Activated naive CD4-positive, alpha-beta T cell (primary cell): Measurements from ENCODE around the gene PACRG.

ENCODE experiments used
- DNase-seq, 4 experiments: peaks; one replicate each; lab custom pipeline; 2025; lab: John Stamatoyannopoulos, UW

PACRG gene

DNA sequence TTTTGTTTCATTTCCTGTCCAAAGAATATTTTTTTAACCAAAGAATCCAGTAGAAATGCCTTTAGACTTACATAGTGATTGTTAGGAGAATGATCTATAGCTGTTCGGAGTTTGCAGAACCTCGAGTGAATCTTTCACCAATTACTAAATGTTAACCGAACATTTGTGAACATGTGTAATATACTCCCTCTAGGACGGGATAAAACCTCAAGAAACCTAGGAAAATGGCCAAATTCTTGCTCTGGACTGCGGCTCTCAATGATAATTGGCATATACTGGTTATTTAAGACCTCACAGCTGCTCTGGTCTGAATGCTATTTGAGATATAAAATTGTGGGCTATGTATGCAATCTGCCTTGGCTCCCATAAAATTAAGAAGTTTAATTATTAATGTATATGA, 137.1 kb downstream of the PACRG start:
- no peak for DNase-seq

DNA sequence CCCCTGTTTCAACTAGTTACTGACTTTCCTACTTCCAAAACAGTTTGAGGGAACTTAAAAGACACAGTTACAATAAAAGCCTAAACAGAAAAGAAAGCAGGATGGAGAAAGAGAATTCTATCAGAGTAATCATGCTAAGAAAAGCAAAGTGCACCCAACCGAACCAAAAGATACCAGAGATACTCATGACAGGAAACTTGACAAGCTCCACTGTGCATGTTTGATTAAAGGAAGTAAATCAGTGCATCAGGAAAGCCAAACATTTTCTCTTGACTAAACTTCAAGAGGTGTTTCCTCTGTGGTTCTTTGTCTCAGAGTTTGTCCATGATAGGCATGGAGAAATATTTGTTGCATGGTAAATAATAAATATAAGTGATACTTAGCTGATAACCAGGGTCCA, 138.9 kb downstream of the PACRG start:
- no peak for DNase-seq

DNA sequence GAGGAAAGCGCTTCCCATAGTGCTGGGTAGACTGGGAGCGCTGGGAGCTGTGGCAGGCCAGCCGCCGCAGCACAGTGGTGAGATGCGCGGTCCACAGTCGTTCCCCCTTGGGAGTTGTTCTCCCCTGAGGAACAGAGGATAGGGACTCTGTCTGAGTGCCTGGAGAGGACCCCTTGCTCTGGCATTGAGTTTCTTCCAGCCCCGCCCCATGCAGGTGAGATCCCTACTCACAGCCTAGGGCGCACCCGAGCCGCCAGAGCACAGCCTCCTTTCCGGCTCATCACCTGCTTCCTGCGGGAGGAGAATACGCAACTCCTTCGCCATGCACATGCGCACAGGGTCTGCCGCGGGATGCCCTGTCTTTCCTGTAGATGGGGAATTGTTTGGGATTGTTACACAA, 140.6 kb downstream of the PACRG start:
- DNase-seq = no peak

DNA sequence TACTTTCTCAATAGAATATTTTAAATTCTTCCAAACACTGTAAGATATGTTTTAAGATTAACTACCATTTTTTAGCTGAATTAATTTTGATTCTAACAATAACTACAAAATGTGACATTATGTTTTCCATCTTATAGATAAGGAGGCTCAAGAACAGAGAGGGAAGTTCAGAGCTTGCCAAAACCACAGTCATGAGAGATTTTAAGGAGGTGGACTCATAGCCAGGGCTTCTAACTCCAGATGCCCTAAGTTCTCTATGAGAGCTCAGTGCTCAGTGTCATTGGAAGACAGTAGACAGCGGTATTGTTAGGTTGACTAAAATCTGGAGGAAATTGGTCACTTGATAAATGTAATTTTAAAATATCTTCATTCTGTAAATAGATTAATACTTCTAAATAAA, 144.2 kb downstream of the PACRG start:
- DNase-seq = no peak

DNA sequence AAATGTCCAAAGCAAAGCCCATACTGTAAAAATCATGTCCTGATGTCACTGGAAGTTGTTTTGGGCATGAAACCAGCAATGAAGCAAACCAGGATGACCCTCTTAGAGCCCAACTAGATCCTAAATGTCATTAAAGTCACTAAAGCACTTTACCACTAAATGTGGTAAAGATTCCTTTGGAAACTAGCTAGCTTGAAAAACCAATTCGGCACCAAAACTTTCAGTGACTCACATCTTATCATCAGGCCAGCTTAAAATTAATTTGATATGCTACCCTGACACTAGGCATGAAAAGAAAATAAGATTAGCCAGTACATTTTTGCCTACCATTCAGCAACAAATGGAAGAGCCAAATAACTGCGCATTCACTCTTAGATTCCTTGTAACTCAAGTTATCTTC, 145.8 kb downstream of the PACRG start:
- DNase-seq = no peak

DNA sequence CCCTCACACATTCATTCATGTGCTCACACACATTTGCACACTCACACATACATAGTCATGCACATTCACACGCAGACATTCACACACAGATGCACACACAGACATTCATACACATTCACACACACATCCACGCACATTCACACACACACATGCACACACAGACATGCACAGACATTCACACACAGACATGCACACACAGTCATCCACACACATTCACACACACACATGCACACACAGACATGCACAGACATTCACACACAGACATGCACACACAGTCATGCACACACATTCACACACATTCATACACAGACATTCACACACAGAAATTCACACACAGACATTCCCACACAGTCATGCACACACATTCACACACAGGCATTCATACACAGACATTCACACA, 147.3 kb downstream of the PACRG start:
- DNase-seq = no peak

DNA sequence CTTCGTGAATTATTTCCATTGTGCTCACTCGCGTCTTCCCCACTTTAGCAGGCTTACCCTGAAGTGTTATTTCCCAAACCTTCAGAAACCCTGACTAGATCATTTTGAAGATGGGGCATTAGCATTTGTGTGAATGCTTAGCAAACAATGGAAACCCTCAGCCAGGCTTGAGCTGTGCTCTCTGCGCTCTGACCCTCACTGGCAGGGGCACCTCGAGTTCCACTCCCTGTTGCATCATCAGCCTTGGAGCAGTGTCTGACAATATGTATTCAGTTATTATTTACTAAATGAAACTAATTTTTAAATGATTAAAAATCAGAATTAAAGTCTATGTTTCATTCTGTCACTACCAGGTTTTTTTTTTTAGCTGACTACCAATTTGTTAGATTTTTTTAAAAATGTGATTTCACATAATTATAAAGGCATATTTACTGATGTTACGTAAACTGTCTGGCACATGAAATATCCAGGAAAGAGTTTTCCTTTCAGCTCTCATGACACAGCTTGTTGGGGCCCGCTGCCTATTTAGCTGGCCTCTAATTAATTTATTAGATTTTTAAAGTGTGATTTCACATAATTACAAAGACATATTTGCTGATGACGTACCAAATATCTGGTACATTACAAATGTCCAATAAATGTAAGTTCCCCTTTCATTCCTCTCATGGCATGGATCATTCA, 155.2 kb downstream of the PACRG start:
- no peak for DNase-seq

DNA sequence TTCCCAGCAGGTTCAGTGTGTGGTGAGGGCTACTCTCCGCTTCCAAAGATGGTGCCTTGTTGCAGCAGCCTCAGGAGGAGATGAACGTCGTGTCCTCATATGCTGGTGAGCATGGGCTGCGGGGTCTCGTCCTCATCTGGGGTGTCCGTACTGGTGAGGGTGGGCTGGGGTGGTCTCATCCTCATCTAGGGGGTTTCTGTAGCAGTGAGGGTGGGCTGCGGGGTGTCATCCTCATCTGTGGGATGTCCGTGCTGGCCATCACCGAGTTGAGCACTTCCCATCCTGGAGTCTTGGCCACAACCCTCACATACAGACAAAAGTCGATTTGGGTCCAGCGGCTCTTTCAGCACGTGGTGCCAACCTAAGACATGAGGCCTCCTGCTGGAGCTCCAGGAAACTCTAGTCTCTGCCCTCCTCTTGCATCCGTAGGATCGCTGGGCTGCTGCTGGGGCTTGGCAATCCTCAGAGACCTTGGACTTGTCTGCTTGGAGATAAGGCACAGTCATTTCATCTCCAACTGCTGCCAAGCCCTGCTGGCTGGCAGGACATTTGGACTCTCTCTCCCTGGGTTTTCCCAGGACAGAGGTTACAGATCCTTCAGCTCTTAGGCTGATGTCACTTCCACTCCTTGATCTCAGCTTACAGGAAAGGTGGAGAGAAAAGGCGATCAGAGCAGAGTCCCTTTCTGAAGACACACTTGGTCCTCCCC, 160.4 kb downstream of the PACRG start:
- DNase-seq = no peak

DNA sequence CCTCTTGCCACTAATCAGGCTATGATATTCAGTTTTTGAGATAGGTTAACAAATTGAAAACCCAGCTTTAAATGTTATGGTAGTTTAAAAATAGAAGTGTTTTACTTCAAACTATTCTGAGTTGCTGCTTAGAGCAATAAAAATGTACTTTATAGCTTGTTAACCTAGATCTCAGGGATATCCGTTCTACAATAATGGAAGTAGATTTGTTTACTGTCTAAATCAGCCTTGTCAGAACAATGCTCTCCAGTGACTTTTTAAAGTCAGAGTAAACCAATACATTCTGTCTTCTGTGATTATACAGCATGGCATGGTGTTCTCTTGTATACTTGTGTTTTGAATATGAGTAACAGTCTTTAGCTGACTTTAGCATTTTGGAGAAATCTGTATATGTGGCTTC, 161.5 kb downstream of the PACRG start:
- DNase-seq = no peak

DNA sequence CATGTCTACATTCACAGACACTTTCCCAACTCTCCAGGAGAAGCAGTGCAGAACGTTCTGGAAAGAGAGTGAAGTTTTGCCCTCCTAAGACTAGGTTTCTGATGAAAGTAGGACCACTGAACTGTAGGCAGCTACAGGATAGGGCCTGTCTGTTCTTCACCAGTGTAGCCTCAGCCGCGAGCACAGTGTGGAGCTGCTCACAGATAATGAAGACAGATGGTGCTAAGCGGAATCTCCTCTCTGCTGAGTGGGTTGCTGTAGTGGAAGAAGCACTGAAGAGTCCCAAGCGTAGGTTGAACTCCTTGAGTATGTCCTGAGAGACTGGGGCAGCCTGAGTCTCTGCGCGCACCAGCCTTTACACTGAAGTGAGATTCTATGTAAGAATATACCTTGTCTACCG, 170.2 kb downstream of the PACRG start:
- DNase-seq = no peak

DNA sequence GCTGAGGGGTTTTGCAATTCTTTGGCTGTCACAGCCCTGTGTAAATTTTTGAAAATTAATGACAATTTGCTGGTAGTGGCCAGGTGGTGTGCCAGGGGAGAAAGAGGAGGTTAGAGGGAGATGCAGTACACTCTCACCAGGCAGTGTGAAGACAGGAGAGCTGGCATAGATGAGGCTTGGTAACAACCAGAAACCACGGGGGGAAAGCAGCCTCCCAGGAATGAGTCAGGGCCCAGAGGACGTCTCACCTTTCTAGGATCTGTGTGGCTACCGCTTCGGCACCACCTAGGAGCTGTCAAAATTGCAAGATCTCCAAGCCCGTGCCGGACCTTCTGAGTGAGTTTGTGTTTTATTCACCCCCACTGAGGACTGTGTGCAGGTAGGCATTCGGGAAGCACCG, 171.4 kb downstream of the PACRG start:
- no peak for DNase-seq

DNA sequence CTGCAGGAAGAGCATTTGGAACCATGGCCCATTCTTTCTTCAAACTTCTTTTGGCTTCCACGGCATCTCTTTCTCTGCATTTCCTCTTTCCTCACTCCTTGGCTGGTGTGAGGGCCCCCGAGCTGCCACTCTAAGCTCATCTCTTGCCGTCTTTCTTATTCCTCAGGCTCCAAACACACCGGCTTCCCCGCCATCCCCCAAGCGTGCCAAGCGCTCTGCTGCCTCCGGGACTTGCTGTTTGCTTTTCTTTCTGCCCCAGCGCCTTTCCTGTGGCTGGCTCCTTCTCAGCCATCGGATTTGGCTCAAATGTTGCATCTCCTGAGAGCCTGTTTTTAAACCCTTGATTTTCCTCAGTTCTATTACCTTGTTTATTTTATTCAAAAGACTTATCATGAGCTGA, 172.7 kb downstream of the PACRG start:
- no peak for DNase-seq

DNA sequence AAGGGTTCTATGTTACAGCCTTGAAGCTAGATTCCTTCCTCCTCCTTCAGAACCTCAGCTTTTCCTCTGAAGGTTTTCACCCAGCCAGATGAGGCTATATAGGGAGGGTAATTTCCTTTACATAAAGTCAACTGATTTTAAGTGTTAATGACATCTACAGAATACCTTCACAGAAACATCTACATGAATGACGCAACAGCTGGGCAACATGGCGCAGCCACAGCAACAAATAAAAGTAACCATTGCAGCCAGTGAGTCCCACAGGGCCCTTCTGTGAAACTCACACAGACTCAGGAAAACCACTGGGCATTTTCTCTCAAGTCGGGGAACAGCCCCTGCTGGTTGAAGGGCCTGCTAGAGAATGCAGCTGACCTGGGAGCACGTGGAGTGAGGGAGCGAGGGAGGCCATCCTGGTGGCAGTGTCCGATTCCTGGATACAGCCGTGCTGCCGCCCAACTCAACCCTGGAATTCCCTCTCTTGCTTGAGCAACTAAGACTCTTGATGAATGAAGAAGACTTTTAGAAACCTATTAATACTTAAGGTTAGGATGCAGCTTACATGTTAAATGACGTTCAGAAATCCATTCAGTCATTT, 176.4 kb downstream of the PACRG start:
- DNase-seq = no peak

DNA sequence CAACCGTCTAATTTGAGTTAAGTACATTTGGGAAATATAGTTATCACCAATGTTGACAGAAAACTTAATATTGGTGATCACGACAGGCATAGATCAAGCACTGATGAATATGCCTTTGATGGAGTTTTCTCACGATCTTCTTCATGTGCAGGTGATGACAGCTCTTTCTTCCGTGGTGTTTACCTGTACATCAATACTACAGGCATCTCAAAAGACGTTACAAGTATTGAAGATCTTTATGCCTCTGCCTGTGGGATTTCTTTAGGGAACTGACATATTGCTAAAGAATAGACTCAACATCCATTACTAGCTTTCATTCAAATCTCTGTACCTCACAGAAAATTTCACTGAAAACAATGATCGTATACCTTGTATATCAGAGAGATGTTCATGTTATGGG, 178.7 kb downstream of the PACRG start:
- DNase-seq = no peak

DNA sequence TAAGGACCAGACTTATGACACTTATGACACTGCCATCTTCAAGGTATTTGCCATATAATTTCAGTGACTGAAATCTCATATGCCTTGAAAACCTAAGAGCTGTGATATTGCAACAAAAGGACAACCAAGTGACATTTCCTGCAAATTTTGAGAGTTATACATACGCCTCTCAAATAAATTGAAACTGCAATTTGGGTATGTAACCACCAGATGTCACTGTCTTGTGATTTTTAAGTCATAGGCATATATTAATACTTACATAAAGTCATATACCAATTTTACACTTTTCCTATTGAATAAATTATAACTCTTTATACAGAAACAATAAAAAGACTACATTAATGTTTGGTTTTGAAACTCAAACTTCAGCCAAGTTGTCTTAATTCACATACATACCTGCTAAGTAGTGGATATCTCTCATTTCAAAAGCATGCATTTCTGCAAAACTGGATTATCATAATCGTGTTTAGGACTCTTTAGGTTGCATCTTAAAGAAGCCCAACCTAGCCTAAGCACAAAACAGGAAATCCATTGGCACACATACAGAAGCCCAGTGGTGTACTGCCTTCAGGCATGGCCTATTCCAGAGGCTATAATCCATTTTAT, 180.2 kb downstream of the PACRG start:
- no peak for DNase-seq

DNA sequence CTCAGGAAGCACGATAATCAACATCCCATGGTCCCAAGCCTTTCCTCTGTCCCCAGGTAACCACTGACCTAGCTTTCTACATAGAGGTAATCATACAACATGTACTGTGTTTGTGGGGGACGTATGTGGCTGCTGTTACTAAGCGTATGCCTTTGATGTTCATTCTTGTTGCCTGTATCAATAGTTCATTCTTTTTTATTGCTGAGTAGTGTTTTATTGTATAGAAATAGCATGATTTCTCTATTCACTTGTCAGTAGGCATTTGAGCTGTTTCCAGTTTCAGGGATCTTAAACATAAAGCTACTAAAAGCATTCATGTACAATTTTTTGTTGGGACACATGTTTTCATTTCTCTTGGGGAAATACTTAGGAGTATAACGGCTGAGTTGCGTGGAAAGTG, 185.4 kb downstream of the PACRG start:
- DNase-seq = no peak

DNA sequence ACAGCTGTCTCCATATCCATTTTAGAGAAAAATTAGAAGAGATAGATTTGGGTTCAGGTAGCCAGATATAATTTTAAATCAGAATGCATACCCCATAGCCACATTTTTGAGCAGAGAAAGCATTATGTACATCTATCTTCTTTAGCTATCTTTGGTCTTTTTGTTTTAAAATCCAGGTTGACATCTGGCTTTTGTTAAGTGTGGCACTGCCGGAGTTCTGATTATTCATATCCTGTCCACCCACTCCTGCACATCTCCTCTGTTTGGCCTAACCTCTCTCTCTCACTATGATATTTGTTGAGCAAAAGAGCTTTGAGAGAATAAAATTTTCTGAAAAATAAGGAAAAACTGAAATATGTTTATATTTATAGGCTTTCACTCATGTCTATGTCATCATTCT, 189.7 kb downstream of the PACRG start:
- DNase-seq = no peak

DNA sequence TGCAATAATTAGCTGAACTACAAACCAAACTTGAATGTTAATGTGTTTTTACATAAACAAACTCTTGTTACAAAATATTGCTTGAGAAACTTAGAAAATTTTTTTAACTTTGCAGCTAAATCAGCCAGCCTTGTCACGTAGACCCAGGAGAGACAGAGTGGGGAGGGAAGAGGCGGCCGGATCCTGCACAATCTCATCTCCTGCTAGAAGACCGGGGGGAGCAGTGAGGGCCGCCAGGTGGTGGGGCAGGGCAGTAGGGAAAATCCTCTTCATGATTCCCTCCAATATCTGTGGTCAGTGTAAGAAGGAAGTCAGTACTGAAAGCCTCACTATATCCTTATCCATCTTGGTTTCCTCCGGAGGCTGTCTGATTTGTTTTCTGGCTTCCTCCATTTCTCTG, 193.3 kb downstream of the PACRG start:
- no peak for DNase-seq

DNA sequence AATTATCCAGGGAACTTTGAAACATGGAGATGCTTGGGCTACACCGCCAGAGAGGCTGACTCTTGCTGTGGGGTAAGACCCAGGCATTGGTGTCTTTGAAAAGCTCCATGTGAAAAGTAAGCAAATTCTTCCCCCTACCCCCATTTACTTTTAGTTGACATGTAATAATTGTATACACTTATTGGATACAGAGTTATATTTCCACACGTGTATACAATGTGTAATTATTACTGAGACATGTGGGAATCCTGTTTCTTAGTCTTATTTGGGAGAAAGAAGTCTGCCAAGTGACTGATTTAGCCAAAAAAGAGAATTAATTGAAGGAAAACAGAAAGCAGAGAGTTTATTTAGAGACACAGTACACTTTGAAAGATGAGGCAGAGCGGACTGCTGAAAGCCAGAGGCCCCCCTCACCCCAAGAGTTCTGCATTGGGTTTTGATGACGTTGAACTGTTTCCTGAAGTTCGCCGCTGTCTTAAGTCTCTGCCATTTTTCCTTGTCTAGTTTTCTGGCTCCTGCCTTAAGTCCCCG, 193.8 kb downstream of the PACRG start:
- DNase-seq = no peak

DNA sequence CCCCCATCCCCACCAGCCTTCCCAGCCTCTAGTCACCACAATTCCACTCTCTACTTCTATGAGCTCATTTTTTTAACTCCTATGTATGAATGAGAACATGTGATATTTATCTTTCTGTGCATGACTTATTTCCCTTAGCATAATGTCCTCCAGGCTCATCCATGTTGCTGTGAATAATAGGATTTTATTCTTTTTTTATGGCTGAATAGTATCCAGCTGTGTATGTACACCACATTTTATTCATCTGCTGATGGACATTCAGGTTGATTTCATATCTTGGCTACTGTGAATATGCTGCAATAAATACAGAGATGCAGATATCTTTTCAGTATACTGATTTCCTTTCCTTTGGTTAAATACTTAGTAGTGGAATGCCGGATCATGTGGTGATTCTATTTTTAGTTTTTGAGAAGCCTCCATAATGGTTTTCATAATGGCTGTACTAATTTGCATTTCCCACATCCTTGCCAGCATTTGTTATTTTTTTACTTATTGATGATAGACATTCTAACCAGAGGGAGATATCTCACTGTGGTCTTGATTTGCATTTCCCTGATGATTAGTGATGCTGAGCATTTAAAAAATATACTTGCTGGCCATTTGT, 194.9 kb downstream of the PACRG start:
- no peak for DNase-seq

DNA sequence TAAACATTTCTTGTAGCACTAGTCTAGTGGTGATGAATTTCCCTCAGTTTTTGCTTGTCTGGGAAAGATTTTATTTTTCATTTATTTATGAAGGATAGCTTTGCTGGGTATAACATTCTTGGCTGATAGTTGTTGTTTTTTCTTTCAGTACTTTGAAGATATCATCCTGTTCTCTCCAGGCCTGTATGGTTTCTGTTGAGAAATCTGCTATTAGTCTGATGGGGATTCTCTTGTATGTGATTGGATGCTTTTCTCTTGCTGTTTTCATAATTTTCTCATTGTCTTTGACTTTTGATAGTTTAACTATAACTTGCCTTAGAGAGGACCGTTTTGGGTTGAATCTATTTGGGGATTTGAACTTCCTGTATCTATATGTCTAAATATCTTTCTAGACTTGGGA, 207.1 kb downstream of the PACRG start:
- no peak for DNase-seq

DNA sequence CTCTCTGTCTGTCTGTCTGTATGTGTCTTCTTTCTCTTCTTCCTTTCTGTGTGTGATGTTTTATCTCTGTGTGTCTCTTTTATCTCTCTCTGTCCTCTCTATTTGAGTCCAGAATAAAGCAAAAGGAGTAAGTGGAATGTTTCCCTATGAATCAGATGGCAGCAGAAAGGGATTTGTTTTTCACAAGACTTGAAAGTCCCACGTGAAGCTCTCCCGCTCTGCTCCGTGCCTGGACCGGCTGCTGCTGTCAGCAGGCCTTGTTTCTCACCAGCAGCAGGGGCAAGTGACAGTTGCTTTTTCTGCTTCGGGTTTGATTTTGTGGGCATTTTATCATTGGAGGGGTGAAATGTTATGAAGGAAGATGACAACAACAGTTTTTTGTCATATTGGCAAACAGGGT, 212.7 kb downstream of the PACRG start:
- no peak for DNase-seq

DNA sequence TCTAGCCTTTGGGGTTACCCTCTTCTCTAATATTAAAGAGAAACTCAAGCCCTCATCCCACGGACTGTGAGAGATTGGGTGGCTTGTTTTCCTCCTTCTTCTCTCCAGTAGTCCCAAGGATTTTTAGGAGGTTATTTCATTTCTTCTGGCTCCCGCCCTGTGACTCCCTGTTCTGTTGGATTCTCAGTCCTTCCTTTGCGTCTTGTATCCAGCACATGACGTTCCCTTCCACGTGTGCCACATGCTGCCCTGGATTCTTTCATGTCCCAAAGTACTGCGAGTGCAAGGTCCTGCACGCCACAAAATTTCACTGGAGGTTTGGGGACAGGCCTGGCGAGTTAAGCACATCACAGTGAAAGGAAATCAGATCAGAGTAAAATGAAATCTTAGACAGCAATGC, 213.4 kb downstream of the PACRG start:
- DNase-seq = no peak
